Testis (tissue), 2 donors: Measurements from ENCODE around the gene ZBTB47.

Source experiments
- CTCF ChIP-seq, 3 experiments: fragments of 450-650 bp in 2 of 3; fragments of 200-600 bp in 1 of 3; sonication (generic) in 1 of 3; IDR thresholded peaks; one replicate each; pipeline ENCODE4 v1.5.1; 2016 to 2019; ENCODE audit warnings: antibody characterized with exemption in 3 of 3, mild to moderate bottlenecking in 2 of 3, moderate library complexity in 1 of 3
- POLR2A ChIP-seq: fragments of 450-650 bp; IDR thresholded peaks from one replicate; pipeline ENCODE4 v1.6.1; 2017; ENCODE audit warnings: antibody characterized with exemption, mild to moderate bottlenecking, moderate library complexity

- TF ChIP-seq CTCF (IDR thresholded peaks at IDR 0.05) (no peak), POLR2A (no peak)
Observed at GRCh38 chr3:42714171-42714852, 60.8 kb downstream of the ZBTB47 start.
